HG03139 (cell line): ENCODE results near the gene MITD1.
A peak's percentile ranks its signal among the peaks of the same experiment; 100 is the strongest.
"Not testable (repeated sequence)": the region's sequence is repeated elsewhere in the genome, so short reads cannot be mapped to it uniquely, and the experiment has no call there.

Experiments used
- ATAC-seq: cut with Tn5 transposase; IDR thresholded peaks from one replicate; pipeline ENCODE4 v1.9.1; 2021; ENCODE audit not compliant: unreplicated experiment

The MITD1 gene

DNA sequence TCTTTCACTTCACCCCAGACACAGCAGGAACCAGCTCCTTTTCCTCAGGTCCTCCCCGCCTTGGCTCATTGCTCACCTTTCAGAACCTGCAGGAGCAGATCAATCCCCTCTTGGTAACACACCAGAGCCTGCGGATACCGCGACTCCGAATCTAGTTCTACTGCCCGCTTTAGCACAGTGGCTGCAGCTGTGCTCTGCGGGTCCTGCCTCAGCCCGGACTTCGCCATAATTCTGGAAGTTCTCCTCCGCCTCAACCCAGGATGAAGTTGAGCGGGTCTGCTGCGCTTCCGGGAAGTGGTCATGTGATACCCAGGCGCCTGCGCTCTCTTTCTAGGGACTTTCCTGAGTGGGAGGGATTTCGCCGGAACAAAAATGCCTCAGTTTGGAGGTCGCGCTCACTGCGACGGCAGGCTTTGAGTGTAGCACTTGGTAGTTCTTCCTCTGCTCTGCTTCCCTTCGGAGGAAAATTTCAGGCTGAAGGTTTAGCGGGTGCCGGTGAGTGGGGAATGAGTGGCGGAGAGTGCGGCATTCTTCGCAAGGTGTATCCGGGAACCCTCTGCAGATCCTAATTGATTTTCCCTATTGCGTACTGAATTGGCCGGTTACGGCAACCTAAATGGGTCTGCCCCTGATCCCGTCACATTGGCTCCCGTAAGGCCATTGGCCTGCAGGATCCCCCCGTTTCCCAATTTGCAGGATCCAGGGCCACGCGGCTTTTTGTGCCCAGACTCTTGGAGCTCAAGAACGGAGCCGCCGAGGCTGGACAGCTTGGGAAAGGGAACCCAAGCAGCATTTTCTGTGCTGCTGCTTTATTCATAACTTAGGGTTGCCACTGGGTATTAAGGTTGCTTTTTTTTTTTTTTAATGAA lies at the start of gene MITD1, which contains the start of gene MRPL30:
MITD1 (minus strand) TSS at position 304 of the 869 bp plus-strand sequence; CDS start at position 227, 77 bp downstream.
MRPL30 (plus strand) TSS at position 430 of the 869 bp plus-strand sequence. CDS start 5,020 bp downstream, outside the sequence.
- ATAC-seq: peak; percentile 88

GRCh38 chr2:99217929-99218501 lies 37.2 kb upstream of the MITD1 start:
- ATAC-seq: no peak

GRCh38 chr2:99216096-99216495 lies 35.2 kb upstream of the MITD1 start:
- ATAC-seq: no peak

GRCh38 chr2:99205491-99205890 lies 24.6 kb upstream of the MITD1 start:
- no peak for ATAC-seq

DNA sequence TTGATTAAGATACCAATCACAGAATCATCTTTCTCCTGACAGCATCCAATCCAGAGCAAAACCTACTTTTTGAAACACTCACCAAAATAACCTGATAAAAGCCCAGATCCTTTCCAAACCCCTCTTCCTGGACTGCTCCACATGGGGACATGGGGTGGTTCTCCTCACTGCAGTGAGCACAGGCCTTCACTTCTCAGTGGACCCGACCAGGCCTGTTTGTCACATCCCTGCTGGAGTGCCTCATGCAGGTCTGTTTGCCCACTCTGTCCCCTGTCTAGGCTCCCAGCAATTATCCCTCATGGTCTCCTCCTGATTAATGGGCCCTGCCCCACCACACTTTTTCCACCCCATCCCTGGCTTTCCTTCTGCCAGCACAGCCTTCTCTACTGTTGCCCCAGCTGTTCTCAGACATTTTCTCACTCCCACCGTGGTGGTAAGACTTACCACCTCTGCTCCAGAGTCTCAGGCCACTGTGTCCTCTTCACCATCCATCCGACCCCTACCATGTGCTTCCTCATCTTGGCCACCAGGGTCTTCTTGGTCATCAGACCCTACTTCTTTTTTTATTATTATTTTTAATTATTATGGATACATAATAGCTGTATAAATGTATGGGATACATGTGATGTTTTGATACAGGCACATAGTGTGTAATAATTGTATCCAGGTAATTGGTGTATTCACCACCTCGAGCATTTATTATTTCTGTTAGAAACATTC lies 21.3 kb upstream of the MITD1 start:
- no peak for ATAC-seq

DNA sequence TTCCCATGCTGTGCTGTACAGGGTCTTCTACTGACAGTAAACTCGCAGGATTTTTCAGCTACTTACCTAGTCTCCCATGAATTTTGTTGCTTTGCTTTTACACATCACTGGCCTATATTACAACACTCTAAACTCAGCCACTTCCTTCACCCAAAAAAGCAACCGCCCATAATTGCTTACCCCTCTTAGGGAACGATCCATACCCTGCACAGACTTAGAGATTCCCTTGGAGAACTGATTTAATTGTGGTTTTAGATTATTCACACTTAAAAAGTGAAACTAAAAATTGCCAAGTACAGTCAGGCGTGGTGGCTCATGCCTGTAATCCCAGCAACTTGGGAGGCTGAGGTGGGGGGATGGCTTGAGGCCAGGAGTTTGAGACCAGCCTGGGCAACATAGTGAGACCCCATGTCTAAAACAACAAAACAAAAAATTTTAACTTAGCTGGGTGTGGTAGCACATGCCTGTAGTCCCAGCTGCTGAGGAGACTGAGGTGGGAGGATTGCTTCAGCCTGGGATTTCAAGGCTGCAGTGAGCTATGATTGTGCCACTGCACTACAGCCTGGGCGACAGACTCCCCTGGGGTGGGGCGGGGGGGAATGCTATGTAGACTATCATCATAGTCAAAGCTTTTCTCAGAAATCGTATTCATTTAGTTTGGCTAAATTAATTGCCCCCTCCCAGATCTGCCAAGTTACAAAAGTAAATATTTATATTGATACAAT lies 19.4 kb upstream of the MITD1 start:
- ATAC-seq: no peak

GRCh38 chr2:99198103-99198841 lies 17.4 kb upstream of the MITD1 start:
- ATAC-seq: no peak

- not testable (repeated sequence) for ATAC-seq
Observed at GRCh38 chr2:99192364-99192763, 11.5 kb upstream of the MITD1 start.

- ATAC-seq: no peak
Observed at GRCh38 chr2:99190548-99190947, 9.7 kb upstream of the MITD1 start.

GRCh38 chr2:99188357-99188756 lies 7.5 kb upstream of the MITD1 start:
- no peak for ATAC-seq

DNA sequence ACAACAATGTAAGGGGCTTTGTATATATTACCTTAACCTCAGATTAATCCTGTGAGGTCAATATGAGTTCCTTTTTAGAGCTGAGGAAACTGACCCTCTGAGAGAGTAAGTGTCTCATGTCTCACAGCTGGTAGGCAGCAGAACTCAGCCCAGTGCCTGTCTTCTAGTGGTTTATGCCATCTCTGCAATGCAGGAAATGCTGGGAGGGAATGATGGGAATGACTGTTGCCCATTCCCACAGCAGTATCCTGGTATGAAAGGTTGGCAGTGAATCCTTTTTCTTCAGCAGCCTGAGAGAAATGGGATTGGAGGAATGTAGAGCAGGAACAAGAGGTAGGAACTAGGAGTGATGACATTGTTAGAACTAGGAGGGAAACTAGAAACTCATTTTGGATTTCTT lies 6.2 kb upstream of the MITD1 start:
- no peak for ATAC-seq

- no peak for ATAC-seq
Observed at GRCh38 chr2:99184811-99185210, 4.0 kb upstream of the MITD1 start.

DNA sequence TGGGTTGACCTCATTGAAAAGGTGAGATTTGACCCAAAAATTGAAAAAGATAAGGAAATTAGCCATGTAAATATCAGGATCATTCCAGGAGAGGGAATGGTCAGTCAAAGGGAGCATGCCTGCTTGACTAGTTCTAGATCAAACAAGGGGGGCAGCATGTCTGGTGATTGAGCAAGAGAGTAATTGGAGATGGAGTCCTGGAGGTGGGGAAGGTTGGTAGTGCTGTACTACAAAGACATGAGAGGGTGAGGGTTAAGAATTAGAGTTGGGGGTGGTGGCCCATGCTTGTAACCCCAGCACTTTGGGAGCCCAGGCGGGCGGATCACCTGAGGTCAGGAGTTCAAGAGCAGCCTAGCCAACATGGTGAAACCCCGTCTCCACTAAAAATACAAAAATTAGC lies 2.2 kb upstream of the MITD1 start:
- ATAC-seq: no peak

GRCh38 chr2:99181624-99182000 lies 754 bp upstream of the MITD1 start:
- no peak for ATAC-seq

- no peak for ATAC-seq
Observed at GRCh38 chr2:99171377-99172140, 9.3 kb downstream of the MITD1 start.

DNA sequence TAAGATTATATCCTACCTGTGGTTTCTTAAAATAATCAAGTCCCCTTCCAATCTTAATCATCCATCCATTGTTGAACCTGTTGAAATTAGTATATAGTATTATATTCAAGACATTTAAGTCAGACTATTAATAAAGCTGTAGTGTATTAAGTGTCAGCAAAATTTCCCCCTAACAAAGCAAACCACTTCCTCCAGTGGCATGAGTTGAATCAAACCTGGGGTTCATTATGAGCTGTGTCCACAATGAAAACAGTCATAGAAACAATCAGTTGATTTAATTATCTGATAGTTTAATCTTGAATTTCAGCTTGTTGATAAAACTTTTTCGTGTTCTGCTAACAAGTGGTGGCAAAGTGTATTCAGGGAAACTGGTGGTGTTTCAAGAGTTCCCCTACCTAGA lies 11.3 kb downstream of the MITD1 start:
- no peak for ATAC-seq

GRCh38 chr2:99166218-99166617 lies 14.6 kb downstream of the MITD1 start:
- no peak for ATAC-seq

DNA sequence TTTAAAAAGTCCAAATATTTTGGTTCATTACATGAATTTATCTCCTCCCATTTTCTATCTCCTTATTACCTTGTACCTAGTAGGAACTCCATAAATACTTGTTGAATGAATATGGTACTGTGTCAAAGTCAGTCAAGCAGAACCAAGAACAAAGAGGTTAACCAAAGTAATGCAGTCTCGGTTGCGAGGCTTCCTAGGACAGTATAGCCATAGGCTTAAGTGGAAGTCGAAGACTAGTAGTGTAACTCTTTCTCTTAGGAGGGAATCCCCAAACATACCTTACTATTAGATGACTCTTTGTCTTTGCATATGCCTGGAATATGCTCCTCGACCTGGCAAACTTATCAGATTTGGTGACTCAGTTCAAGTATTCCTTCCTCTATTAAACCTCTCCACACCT lies 21.3 kb downstream of the MITD1 start:
- ATAC-seq: no peak

GRCh38 chr2:99158599-99158998 lies 22.3 kb downstream of the MITD1 start:
- ATAC-seq: no peak

DNA sequence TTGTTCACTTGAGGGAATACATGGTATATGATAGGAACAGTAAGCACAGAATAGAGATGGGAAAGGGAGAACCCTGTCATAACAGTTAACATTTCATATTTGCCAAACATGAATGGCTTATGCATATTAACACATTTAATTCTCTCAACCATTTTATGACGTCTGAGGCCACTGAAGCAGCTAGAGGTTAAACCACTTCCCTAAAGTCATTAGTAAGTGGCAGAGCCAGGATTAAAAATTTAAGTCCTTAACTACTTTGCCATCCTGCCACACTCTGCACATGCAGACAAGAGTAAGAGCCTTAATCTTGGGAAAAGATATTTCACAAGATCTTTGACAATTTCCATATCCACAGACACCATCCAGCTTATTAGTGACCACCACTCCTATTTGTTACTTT lies 24.0 kb downstream of the MITD1 start:
- ATAC-seq: no peak
